ENCODE data around the gene PRPS1.

- TF ChIP-seq EZH2 (IDR thresholded peaks at IDR 0.05): no peak
- no peak for TF ChIP-seq CTCF (IDR thresholded peaks at IDR 0.05)
These were observed 31.0 kb upstream of the PRPS1 start for GRCh38 chrX:107597264-107597663.
